HG03469 (cell line): ENCODE results near the gene BTBD9.

ENCODE experiments used
- ATAC-seq: cut with Tn5 transposase; IDR thresholded peaks from one replicate; pipeline ENCODE4 v1.9.1; 2021; ENCODE audit warnings: mild to moderate bottlenecking, moderate library complexity, moderate number of reproducible peaks; ENCODE audit not compliant: unreplicated experiment

The BTBD9 gene

GRCh38 chr6:38403548-38403947 lies 236.2 kb downstream of the BTBD9 start:
- no peak for ATAC-seq

GRCh38 chr6:38400764-38401163 lies 239.0 kb downstream of the BTBD9 start:
- no peak for ATAC-seq

- no peak for ATAC-seq
These were observed 239.6 kb downstream of the BTBD9 start for GRCh38 chr6:38400101-38400500.

GRCh38 chr6:38396209-38396608 lies 243.5 kb downstream of the BTBD9 start:
- ATAC-seq = no peak

GRCh38 chr6:38393986-38394385 lies 245.7 kb downstream of the BTBD9 start:
- no peak for ATAC-seq

- no peak for ATAC-seq
These were observed 247.8 kb downstream of the BTBD9 start for GRCh38 chr6:38391626-38392579.

GRCh38 chr6:38391206-38391605 lies 248.5 kb downstream of the BTBD9 start:
- no peak for ATAC-seq

GRCh38 chr6:38389875-38390274 lies 249.9 kb downstream of the BTBD9 start:
- no peak for ATAC-seq

- no peak for ATAC-seq
These were observed 251.8 kb downstream of the BTBD9 start for GRCh38 chr6:38387971-38388370.

- no peak for ATAC-seq
These were observed 252.3 kb downstream of the BTBD9 start for GRCh38 chr6:38387461-38387860.

GRCh38 chr6:38378801-38379200 lies 260.9 kb downstream of the BTBD9 start:
- no peak for ATAC-seq

- no peak for ATAC-seq
These were observed 263.8 kb downstream of the BTBD9 start for GRCh38 chr6:38375937-38376336.

GRCh38 chr6:38375341-38375740 lies 264.4 kb downstream of the BTBD9 start:
- no peak for ATAC-seq

- ATAC-seq = no peak
These were observed 267.8 kb downstream of the BTBD9 start for GRCh38 chr6:38371881-38372280.

GRCh38 chr6:38370653-38371601 lies 268.8 kb downstream of the BTBD9 start:
- no peak for ATAC-seq

- ATAC-seq = no peak
These were observed 272.5 kb downstream of the BTBD9 start for GRCh38 chr6:38367231-38367630.

GRCh38 chr6:38366234-38366633 lies 273.5 kb downstream of the BTBD9 start:
- no peak for ATAC-seq

- no peak for ATAC-seq
These were observed 275.0 kb downstream of the BTBD9 start for GRCh38 chr6:38364775-38365174.

- ATAC-seq = no peak
These were observed 275.6 kb downstream of the BTBD9 start for GRCh38 chr6:38364127-38364526.

GRCh38 chr6:38355519-38355918 lies 284.2 kb downstream of the BTBD9 start:
- no peak for ATAC-seq

GRCh38 chr6:38354905-38355304 lies 284.8 kb downstream of the BTBD9 start:
- no peak for ATAC-seq

- no peak for ATAC-seq
These were observed 285.7 kb downstream of the BTBD9 start for GRCh38 chr6:38354037-38354381.
